Effector CD4-positive, alpha-beta T cell (primary cell): Measurements from ENCODE around the gene NACAD.

Experiments
- DNase-seq: peaks from one replicate; pipeline ENCODE4 v3.0.0-alpha.2; 2020

Gene NACAD

DNA sequence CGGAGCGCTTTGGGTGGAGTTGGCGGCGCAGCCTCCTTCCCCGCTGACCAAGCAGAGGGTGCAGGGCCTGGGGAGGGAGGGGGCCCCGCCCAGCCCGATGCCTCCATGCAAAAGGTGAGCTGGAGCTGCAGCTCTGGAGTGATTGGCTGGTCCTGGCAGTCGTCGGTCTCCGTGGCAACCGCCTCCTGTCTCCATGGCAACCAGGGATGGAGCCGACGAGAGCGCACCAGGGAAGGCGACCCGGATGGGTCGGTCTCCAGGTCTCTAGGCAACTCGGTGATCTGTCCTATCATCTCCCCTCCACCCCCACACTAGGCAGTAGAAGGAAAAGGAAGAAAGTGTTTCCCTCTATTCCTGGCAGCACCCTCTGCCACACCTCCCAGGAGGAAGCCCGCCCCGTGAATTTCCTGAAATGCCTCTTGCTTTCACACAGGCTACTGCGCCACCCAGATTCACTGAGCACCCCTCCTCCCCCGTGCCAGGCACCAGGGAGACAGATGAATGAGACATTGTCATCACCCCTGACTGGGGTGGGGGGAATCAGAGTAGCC lies 647 bp upstream of the NACAD start:
- peak; percentile 31 for DNase-seq

DNA sequence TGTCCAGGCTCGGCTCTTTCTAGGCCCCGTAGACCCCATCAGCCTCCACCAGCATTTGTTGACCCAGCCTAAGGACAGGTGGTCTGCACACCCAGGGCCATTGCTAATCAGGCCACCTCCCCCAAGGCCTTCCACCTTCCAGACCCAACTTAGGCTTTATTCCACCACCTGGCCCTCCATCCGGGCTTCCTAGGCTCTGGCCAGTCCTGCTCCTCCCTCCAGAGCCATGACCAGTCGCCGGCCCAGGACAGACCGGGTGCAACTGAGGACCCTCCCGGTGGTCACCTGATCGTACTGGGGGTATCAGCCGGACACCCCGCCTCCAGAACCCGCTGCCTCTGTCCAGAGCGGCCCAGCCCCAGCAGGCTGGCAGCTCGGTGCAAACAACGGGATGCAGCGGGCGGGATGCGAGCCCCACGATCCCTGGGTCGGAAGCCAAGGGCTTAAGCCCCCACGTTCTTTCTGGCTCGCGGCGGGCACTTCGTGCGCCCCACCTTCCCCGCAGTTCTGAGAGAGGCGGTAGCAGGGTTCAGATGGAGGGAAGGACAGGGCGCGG lies 545 bp downstream of the NACAD start:
- DNase-seq: no peak

DNA sequence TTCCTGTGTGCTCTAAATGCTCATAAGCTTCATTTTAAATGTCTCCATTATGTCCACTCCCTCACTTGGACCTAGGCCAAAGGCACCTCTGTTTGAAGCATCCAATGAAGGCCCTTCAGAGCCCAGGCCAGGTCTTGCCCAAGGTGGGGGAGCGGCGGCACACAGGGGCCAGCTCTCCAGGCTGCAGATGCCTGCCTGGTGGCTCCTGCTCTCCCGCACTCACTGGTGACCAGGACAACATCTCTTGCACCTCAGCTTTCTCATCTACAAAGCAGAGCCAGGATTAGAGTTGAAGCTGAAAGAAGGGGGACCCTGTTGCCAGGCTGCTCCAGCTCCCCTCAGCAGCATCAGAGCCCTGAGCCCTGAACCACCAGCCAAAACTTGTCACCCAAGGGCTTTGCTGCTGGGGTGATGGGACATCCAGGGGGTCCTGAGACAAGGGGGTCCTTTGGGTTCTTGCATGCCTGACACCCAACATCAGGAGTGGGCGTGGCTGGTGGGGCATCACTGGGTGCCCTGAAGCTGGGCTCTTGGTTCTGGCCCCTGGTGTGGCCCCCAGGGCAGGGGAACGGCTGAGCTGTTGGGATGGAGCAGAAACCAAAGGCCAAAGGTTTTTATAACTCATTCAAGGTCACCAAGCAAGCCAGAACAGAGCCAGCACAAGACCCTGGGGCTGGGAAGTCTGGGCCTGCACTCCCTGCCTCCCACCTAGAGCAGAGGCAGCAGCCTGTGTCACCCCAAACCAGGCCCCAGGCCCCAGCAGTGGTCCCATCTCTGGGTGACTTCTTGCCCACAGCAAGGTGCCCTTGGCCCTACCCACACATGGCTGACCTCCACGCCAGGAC lies 1.2 kb downstream of the NACAD start:
- DNase-seq: no peak

DNA sequence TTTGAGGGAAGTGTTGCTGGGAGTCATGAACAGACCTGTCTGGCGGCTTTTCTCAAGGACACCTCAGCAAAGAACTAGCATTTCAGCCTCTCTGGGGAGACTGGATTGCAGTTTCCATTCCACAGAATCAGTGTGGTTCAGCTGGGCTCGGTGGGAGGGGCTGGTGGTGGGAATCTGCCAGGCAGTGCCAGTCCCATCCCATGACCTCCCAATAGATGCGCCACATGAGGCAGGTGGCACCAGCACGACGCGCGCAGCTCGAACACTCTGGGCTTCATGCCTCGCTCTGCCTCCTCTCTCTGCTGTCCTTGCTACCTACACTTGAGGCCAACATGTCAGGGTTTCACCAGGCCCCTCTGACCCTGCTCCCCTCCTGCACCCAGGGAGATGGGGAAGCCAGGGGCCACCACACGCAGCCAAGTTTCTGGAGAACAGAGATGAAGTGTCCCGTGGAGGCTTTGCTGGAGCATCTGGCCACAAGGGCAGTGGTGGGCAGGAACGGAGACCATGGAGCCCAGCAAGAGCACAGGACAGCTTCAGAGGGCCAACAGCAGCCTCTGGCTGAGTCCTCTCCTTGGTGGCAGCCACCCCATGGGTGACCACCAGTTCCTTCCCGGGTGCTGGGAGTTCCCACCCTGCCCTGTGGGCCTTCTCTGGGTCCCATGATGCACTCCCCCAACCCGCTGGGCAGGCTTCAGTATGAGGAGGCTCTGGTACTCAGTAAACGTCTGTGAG lies 2.3 kb downstream of the NACAD start:
- DNase-seq: no peak

DNA sequence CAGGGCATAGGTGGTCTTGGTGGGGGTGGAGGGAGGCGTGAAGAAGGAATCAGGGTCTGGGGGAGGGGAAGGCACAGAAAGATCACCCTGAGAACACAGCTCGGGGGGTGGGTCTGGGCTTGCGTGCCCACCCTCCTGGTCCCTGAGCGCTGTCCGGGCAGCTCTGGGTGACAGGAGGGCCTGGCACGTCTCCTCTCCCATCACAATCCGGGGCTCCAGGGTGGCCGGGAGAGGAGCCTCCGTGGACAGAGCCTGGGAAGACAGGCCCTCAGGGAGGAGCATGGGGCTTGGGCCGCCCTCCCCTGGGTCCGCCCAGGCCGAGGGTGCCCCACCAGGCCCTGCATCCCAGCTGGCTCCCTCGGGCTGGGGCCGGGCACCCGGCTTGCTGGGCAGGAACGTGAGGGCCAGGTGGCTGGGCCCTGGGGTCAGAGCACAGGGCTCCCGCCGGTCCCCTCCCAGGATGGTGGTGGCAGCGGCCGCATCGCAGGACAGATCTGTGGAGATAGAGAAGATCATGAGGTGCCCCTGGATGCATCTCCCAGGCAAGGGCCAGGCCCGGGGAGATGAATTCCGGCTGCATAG lies 3.1 kb downstream of the NACAD start:
- DNase-seq: no peak

DNA sequence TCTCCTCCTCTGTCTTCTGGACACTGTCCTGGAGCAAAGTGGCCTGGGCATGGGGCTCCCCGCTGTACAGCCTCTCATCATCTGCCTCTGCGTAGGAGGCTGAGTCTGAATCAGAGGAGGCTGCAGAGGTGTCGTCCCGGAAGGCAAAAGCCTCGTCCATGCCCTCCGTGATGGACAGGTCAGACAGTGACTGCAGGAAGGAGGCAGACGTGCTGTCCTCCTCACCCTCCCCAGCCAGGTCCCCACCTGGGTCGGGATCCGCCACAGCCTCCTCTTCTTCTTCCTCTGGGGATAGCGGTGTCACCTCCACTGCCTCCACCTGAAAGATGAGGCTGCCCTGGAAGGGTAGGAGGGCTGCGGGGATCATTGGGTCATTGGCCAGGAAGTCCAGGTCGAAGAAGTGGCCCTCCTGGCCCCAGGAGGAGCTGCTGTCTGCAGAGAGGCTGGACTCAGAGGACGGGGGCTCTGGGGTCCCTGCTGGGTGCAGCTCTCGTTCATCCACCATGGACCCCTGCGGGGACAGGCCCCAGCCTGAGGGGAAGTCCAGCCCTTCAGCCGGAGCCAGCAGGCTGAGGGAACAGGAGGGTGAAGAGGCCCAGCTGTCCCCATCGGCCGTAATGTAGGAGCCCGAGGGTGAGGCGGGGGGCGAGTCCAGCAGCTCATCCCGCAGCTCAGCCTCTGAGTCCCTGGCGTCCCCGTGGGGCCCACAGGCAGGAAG lies 3.7 kb downstream of the NACAD start:
- no peak for DNase-seq

DNA sequence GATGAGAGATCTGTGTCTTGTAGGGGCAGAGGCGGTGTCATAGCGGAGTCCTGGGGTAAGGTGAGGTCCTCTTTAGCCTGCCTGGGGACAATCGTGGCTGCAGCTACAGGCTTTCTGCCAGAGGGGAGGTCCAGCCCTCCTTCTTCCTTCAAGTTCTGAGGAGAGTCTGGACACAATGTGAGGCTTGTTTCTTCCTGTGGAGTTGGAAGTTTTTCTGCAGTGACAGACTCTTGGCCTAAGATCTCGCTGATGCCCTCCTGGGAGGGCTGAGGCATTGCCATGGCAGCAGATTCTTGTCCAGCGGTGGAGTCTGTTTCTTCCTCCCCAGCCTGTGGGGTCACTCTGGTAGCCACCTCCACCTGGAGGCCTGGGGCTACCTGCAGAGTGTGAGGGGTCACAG lies 4.4 kb downstream of the NACAD start:
- no peak for DNase-seq

DNA sequence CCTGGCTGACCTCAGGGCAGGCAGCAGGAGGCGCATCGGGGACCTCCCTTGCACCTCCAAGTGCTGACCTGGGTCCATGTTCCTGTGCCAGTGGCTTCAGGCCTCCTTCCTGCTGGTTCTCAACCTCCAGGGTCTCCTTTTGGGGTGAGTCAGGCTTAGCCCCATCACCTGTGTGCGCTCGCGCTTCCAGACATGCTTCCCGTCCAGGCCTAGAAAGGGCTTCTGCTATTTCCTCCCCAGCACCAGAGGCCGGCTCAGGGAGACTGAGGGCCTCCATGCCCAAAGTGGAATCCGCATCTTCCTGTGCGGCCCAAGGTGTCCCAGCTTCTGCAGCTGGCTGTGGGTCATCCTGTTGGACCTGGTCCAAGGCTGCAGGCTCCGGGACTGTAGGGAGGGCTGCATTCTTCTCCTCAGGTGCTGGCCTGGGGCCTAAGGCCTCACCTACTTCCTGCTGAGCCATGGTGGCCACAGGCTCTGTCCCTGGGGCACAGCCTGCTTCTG lies 5.9 kb downstream of the NACAD start:
- no peak for DNase-seq

DNA sequence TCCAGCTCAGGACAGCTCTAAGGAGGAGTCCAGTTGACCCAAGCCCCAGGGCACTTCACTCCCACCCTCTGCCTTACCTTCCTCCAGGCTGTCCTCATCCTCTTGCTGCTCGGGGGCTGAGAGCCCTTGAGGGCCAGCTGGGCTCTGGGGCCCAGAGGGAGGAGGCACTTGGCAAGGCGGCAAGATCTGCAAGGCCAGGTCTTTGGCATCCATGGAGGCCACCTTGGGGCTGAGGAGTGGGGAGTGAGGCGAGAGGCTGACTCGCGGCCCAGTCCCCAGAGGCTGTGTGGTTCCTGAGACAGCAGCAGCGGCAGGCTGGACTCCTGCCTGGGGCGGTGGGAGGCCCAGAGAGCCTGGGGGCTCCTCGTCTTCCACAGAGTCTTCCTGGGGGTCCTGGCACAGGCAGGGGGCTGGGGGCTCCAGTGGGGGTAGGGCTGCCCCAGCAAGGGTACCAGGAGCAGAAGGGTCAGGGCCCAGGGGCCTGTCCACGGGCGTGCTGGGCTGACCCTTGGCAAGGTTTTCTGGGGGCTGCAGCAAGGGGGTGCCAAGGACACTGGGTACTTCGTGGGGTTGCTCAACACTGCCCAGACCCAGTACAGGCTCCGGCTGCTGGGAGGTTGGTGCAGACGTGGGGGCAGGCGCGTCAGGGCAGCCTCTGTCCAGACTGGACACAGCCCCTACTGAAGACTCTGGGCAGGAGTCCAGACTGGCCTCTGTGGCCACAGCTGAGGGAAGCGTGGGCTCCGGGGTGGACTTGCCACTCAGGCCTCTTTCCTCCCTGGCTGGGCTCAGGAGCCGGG lies 6.5 kb downstream of the NACAD start:
- DNase-seq: no peak

DNA sequence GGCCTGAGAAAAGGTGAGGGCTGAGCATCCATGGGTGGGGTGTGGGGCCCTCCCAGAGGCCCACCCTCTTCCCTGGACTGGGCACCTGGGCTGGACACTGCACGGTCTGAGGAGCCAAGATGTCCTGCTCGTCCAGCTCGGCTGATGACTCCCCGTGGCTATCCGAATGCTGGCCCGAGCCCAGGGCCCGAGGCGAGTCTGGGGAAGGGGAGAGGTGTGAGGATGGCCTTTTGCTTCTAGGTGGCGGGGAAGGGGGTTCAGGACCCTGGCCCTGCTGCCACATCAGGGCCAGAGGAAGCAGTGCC lies 7.1 kb downstream of the NACAD start:
- DNase-seq: no peak

DNA sequence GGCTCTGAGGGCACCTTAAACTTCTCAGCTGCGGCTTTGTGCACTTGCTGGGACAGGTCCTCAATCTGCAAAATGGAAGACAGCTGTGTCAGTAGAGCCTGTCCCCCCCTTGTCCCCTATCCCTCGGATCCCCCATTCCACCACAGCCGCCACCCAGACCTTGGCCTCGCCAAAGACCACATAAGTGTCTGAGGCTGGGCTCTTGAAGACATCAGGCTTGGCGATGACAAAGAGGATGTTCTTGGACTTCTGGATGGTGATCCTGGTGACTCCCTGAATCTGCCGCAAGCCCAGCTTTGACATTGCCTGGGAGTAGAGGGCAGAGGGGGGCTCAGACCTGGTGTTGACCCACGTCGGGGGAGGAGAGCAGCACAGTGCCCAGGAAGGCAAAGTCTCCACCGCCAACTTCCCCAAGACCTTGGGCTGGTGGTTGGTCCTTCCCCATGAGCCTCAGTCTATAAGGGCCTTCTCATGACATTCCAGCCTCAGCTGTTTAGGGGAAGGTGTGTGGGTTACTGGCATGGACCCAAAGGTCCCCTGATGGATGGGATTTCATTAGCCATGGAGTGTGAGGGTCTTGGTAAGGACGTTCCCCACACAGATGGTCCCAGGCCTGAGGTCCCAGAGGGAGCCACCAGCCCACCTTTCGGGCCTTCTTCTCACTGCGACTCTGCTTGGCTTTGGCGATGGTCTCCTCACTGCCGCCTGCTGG lies 7.7 kb downstream of the NACAD start:
- DNase-seq: no peak

DNA sequence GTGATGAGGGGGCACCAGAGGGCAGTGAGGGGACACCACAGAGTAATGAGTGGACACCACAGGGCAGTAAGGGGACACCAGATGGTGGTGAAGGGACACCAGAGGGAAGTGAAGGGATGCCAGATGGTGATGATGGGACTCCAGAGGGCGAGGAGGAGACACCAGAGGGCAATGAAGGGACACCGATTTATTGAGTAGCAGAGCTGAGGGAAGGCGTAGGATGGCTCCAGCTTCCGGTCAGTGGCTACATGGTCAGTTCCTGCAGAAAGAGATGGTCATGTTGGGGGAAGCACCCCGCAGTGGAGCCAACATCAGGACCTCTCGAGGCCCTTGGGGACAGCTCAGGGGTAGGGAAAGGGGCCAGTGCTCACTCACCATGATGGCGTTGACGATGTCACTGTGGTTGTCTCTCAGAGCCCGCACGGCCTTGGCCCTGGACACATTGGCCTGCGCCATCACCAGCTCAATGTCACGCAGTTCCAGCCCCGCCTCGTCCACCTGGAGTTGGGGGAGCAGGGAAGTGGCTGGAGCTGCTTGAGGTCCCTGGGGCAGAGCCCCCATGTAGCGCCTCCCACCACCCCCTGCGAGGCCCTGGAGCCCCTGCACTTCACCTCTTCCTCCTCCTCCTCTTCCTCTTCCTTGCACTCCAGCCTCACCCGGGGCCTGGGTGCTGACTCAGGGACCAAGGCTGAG lies 8.4 kb downstream of the NACAD start:
- DNase-seq: no peak

DNA sequence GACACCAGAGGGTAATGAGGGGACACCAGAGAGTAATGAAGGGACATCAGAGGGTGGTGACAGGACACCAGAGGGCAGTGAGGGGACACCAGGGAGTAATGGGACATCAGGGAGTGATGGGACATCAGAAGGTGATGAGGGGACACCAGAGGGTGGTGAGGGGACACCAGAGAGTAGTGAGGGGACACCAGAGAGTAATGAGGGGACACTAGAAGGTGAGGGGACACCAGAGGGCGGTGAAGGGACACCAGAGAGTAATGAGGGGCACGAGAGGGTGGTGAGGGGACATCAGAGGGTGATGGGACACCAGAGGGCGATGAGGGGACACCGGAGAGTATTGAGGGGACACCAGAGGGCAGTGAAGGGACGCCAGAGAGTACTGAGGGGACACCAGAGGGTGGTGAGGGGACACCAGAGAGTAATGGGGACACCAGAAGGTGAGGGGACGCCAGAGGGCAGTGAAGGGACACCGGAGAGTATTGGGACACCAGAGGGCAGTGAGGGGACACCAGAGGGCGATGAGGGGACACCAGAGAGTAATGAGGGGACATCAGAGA lies 10.6 kb downstream of the NACAD start:
- no peak for DNase-seq

DNA sequence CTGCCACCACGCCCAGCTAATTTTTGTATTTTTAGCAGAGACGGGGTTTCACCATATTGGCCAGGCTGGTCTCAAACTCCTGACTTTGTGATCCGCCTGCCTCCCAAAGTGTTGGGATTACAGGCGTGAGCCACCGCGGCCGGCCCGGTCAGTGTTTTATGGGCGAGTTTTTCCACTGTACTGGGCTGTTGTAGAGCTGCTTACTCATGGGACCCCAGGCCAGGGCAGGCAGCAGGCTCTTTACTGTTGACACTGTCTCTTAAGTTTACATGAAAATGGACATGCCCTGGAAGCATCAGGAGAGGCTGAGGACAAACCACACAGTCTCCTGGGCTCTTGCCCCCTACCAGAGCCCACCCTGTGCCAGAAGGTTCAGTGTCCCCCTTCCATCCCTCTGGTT lies 11.2 kb downstream of the NACAD start:
- no peak for DNase-seq

DNA sequence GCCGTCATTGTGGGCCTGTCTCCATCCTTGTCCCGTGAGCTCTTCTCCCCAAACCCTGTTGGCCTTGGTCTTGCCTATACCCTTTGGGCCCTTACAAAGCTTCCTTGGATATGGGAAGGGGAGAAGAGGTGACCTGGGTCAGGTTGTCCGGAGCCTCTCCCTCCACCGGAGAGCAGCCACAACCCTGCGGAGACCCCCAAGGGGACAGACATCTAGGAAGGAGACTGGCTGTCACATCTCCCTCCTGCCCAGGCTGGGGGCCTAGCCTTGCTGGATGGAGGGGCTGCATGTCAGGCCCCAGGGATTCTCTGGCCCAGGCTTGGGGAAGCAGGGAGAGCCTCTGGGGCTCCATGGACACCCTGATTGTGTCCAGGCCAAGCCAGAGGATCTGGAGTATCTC lies 11.8 kb downstream of the NACAD start:
- no peak for DNase-seq

DNA sequence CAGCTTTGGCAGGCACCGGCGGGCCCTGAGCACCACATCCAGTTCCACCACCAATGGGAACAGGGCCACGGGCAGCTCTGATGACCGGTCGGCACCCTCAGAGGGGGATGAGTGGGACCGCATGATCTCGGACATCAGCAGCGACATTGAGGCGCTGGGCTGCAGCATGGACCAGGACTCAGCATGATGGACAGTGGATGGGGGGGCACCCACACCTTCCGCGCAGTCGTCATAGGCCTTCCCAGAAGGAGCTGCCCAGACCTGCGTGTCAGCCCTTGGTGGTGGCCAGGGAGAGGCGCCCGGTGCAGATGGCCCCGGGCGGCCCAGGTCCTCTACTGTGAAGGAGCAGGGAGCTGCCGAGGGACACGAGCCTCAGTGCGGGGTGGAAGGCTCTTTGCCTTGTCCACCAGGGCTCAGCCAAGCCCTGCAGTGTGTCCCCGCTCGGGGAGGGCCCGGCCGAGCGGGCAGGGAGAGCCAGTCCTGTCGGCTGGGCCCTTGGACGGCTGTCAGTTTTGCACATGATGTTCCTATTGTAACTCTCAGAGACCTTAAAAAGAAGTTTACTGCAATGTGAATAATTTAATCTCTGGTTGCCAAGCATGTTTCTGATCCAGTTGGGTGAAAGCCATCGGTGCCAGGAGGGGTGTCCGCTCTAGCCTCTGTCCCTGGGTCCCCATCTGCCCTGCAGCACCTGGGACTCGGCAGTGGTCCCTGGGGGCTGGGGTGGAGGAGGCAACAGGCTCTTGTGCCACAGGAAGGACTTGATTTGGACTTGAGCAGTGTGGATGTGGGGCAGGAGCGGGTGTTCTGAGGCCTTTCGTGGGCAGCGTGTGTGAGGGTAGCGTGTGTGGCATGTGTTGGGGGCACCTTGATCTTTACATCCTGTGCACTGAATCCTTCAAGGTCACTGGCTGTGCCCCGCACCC lies 12.6 kb downstream of the NACAD start:
- DNase-seq: no peak

DNA sequence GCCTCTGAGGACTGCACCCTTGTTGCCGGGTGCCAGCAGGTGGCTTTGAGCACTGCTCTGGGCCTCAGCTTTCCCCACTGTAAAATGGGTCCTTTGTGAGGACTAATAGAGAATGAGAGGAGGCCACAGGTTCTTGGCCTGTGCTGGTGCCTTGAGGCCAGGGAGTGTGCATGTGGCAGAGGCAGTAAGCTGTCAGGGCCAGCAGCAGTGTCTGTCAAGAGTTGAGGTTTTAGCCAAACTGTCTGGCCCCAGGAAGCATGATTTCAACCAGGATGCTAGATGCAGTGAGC lies 13.5 kb downstream of the NACAD start:
- no peak for DNase-seq

DNA sequence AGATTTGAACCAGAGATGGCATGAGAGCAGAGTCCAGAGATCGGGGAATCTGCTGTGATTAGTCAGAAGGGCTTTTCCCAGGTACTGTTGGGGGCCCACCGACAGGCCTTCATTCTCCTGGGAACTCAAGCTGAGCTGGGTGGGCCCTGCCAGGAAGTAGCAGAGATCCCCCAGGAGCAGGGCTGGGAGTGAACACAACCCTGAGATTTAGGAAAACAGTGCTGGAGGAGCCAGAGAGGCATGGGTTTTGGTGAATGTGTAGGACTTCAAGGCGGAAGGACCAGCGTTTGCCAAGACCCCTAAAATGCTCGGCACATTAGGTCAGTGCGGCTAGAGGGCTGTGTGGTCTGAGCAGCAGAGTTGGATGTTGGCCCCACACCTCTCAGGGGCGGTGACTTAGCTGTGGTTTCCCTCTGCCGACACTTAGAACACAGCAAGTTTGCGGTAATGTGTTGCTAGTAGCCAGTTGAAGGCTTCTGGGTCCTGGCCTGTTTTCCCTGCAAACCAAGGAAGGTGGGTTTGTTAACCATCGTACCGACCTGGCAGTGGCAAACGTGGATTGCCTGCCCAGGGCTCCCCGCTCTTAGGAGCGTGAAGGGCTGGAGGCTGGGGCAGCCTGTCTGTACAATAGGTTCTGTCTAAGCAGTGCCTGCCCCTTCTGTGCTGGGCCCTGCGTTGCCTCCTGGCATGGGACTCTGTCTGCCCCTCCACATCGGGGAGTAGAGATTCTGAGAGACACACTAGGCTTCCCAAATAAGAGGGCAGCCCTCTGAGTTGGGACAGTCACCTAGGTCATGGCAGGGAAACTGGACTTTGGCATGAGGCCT lies 14.0 kb downstream of the NACAD start:
- DNase-seq: no peak
